CD4-positive, alpha-beta T cell (primary cell): ENCODE measurements around the gene AQR. TPM values are rescaled to one million over a fixed set of nuclear protein-coding genes. Genes with fewer than 3 reads are reported as not detected.

ENCODE experiments used
- ATAC-seq: fragments of 200-7000 bp; cut with Tn5 transposase; one replicate; pipeline ENCODE4 v1.10.0; 2022; ENCODE audit warnings: mild to moderate bottlenecking; ENCODE audit not compliant: poor library complexity
- CTCF ChIA-PET: fragments of 350-600 bp; sonication (Branson Sonifier 250); formaldehyde crosslinking; loops from one replicate; lab custom pipeline; 2021; ENCODE audit warnings: antibody characterized with exemption, inconsistent platforms; lab: Charles Lee
- POLR2A ChIA-PET: fragments of 350-600 bp; sonication (Branson Sonifier 250); formaldehyde crosslinking; loops from one replicate; lab custom pipeline; 2021; ENCODE audit warnings: antibody characterized with exemption, inconsistent platforms; lab: Charles Lee
- DNase-seq, 14 experiments: peaks; one replicate each; pipeline ENCODE4 v3.0.0-alpha.2; 2013 to 2020; ENCODE audit warnings: mixed read lengths in 2 of 14
- H3K27ac ChIP-seq, 2 donors: one replicate each; pipeline versions ENCODE4 v1.5.1 to v1.7.0; 2013; ENCODE audit warnings: low read length in 2 of 2, low read depth in 1 of 2, mild to moderate bottlenecking in 1 of 2
- H3K27me3 ChIP-seq, 2 experiments: 1 replicate in 1 of 2; 2 replicates in 1 of 2; pipeline versions ENCODE4 v1.6.1 to v1.7.0; 2013; ENCODE audit warnings: low read length in 2 of 2, control low read depth in 1 of 2, mild to moderate bottlenecking in 1 of 2, moderate library complexity in 1 of 2; ENCODE audit not compliant: insufficient read depth in 2 of 2, control insufficient read depth in 1 of 2
- H3K36me3 ChIP-seq: one replicate; pipeline ENCODE4 v1.6.1; 2013; ENCODE audit warnings: low read length, control low read depth; ENCODE audit not compliant: insufficient read depth
- H3K4me1 ChIP-seq: one replicate; pipeline ENCODE4 v1.6.1; 2013; ENCODE audit warnings: low read length, control low read depth; ENCODE audit not compliant: insufficient read depth
- H3K4me3 ChIP-seq: one replicate; pipeline ENCODE4 v1.5.1; 2013; ENCODE audit warnings: mild to moderate bottlenecking, low read length, moderate library complexity
- H3K9me3 ChIP-seq, 2 experiments: 1 replicate in 1 of 2; 2 replicates in 1 of 2; pipeline versions ENCODE4 v1.6.1 to v1.7.0; 2013; ENCODE audit warnings: low read length in 2 of 2, mild to moderate bottlenecking in 2 of 2, control low read depth in 1 of 2, moderate library complexity in 1 of 2; ENCODE audit not compliant: control insufficient read depth in 1 of 2, insufficient read depth in 1 of 2
- H3K27ac Mint-ChIP-seq: one replicate; pipeline ENCODE4 v1.8.0; 2020; ENCODE audit warnings: mixed read lengths
- H3K27me3 Mint-ChIP-seq: one replicate; pipeline ENCODE4 v1.8.0; 2021; ENCODE audit warnings: mixed read lengths
- H3K36me3 Mint-ChIP-seq: one replicate; pipeline ENCODE4 v1.8.0; 2021; ENCODE audit warnings: low read depth, mixed read lengths
- H3K4me1 Mint-ChIP-seq: one replicate; pipeline ENCODE4 v1.8.0; 2021; ENCODE audit warnings: low read depth, mixed read lengths
- H3K4me3 Mint-ChIP-seq: one replicate; pipeline ENCODE4 v1.8.0; 2020; ENCODE audit warnings: mild to moderate bottlenecking, mixed read lengths
- H3K9me3 Mint-ChIP-seq: one replicate; pipeline ENCODE4 v1.8.0; 2020; ENCODE audit warnings: mixed read lengths
- CTCF ChIP-seq: fragments of 200-600 bp; IDR thresholded peaks from one replicate; pipeline ENCODE4 v1.8.0; 2022; ENCODE audit warnings: antibody characterized with exemption, mild to moderate bottlenecking
- intact Hi-C, 2 experiments: fragments of 100-400 bp; cut with DNase I in 1 of 2; cut with micrococcal nuclease in 1 of 2; formaldehyde crosslinking; loops; one replicate each; pipeline versions ENCODE4 v1.15.1 to v1.9.0; 2023 to 2025; cut with DNase I, micrococcal nuclease
- total RNA-seq, 174 experiments: library from RNA in 2 of 174; stranded (reverse) in 2 of 174; gene quantifications; one replicate each; pipeline ENCODE4 v1.2.3 and lab custom pipeline; 2021 to 2026

The AQR gene
- total RNA-seq, 2 experiments from 2014 or later: 40.4 to 40.7 TPM

DNA sequence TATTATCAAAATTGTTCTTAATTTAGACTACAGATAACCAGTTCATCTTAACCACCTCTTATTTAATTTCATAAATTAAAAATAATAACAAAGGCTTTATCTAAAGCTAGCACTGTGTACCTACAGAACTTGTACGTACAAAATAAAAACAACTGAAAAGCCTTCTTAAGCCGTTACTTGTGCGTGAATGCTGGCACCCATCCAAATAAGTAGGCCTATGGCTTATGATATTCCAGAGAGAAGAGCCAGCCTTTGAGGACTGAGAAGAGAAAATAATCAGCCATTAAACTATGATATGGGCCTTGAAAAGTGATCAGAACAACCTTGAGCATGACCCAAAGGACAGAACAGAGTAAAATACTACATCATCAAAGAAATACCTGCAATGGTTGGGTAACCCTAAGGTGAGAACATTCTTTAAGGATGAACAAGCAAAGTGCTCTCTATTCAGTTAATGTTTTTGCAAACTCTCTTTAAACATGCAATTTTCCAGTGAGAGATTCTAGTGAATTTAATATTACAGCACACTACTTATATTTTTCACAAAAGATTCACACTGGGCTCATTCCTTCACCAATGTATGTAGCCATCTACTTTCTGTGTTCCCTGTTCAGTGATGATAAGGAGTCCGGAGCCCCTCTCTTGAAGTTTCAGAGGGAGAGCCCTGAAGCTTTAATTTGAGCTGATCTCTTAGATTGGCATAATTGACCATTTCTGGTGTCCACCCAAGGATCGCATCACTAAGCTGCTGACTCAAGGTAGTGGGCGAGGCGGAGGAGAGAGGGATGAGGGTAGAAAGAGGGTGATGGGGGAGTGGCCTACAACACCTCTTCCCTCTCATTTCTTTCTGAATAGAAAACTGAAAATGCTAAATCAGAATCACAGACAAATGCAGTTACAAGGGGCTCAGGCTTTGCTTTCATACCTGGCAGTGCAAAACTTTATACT lies 166.5 kb downstream of the AQR start:
- H3K9me3 Mint-ChIP-seq: peaks cover 5% of the 10 kb centered on the region
- TF ChIP-seq CTCF: no peak
- H3K4me1 Mint-ChIP-seq: no peaks in the 10 kb centered on the region
- no peak overlapping the region for H3K27ac ChIP-seq
- H3K27me3 ChIP-seq: peaks cover 12 to 19% of the 10 kb centered on the region in 2 experiments
- no peaks in the 10 kb centered on the region for H3K4me1 ChIP-seq
- peaks cover 0 to 4% of the 10 kb centered on the region in 2 experiments for H3K9me3 ChIP-seq
- no peaks in the 10 kb centered on the region for H3K36me3 ChIP-seq
- ChIA-PET CTCF (interaction anchor here (1.0 kb wide), 1 partner anchor 9 kb away, joined by 4 read pairs; no protein-coding TSS in a partner anchor), POLR2A (no interaction called here)
- DNase-seq: no peak
- H3K36me3 Mint-ChIP-seq: no peaks in the 10 kb centered on the region
- intact Hi-C loops: no loop called here
- ATAC-seq: no peak
- no peak overlapping the region for H3K27ac Mint-ChIP-seq
- no peak overlapping the region for H3K4me3 Mint-ChIP-seq
- peaks cover 45% of the 10 kb centered on the region for H3K27me3 Mint-ChIP-seq
- no peak overlapping the region for H3K4me3 ChIP-seq

GRCh38 chr15:34802371-34802770 lies 167.2 kb downstream of the AQR start:
- Mint-ChIP-seq H3K4me3 (no peak overlapping the region), H3K36me3 (no peaks in the 10 kb centered on the region), H3K27me3 (peaks cover 49% of the 10 kb centered on the region), H3K9me3 (peaks cover 5% of the 10 kb centered on the region), H3K27ac (no peak overlapping the region), H3K4me1 (no peaks in the 10 kb centered on the region)
- Histone ChIP-seq H3K4me3 (no peak overlapping the region), H3K4me1 (no peaks in the 10 kb centered on the region), H3K9me3 (peaks cover 0 to 4% of the 10 kb centered on the region in 2 experiments), H3K36me3 (no peaks in the 10 kb centered on the region), H3K27ac (no peak overlapping the region), H3K27me3 (peaks cover 12 to 19% of the 10 kb centered on the region in 2 experiments)
- TF ChIP-seq CTCF: no peak
- no peak for DNase-seq
- POLR2A ChIA-PET: no interaction called here
- intact Hi-C loops: no loop called here
- CTCF ChIA-PET: interaction anchor here (1.0 kb wide), 1 partner anchor 10 kb away, joined by 4 read pairs; no protein-coding TSS in a partner anchor
- ATAC-seq: no peak

Other genes with a start within 250 kb of the AQR start
- not detected for gene GJD2, start 214.7 kb downstream of the AQR start, total RNA-seq
- not detected for gene ACTC1, start 174.2 kb downstream of the AQR start, total RNA-seq
- gene ZNF770, start 18.5 kb upstream of the AQR start, total RNA-seq: 10 to 100 TPM; 35.4 to 37.9 TPM
- gene NANOGP8, start 115.6 kb upstream of the AQR start, total RNA-seq: not detected